ENCODE results near the gene ANKRD13B.

DNA sequence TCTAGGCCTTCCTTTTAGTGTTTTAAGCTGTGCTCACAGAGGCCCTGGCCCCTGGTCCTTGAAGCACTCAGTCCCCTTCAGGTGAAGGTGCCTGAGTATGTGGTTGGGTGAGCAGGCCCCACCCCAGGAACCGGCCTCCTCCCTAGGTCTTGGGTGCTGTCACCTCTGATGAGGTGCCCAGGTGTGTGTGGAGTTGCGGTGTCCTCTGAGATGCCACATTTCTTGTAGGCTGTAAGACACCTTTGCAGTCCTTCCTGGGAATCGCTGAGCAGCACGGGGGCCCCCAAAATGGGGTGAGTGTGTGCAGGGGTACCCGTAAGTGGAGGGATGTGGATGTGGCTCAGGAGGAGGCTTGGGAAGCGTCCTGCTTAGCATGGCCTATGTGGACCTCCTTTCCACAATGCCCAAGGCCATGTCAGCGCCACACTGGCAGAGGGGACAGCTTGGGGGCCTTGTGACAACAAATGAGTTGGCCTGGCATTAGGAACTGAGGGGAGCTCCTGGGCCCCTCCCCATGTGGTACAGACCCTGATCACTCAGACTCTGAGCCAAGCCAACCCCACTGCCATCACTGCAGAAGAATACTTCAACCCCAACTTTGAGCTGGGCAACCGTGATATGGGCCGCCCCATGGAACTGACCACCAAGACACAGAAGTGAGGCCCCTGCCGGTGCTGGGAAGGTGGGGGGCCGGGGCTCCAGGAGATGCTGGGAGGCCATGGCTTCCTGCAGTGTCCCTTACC lies 18.6 kb downstream of the ANKRD13B start:
- no peak for TF ChIP-seq CTCF (tag by site-specific recombination; IDR thresholded peaks at IDR 0.05)
- no peak for TF ChIP-seq KLF1 (tag by site-specific recombination; IDR thresholded peaks at IDR 0.05)
- no peak for TF ChIP-seq PRDM1 (tag by site-specific recombination; IDR thresholded peaks at IDR 0.05)
- no peak for TF ChIP-seq ZNF624 (tag by site-specific recombination; IDR thresholded peaks at IDR 0.05)
